Activated T-cell treated with anti-CD3 and anti-CD28 coated beads, Interleukin-2, amount 50 U/mL, for 24 hours (primary cell): ENCODE results near the gene TENT4A.
"Not testable (repeated sequence)": the region's sequence is repeated elsewhere in the genome, so short reads cannot be mapped to it uniquely, and the experiment has no call there.

Experiments
- DNase-seq: peaks from one replicate; pipeline ENCODE4 v3.0.0-alpha.2; 2020
- H3K27ac Mint-ChIP-seq: 2 replicates; pipeline ENCODE4 v1.8.0; 2020; ENCODE audit warnings: mild to moderate bottlenecking, mixed read lengths
- H3K27me3 Mint-ChIP-seq: 2 replicates; pipeline ENCODE4 v1.8.0; 2020; ENCODE audit warnings: mixed read lengths
- H3K36me3 Mint-ChIP-seq: 2 replicates; pipeline ENCODE4 v1.8.0; 2020; ENCODE audit warnings: low read depth, mixed read lengths
- H3K4me1 Mint-ChIP-seq: 2 replicates; pipeline ENCODE4 v1.8.0; 2020; ENCODE audit warnings: low read depth, mixed read lengths
- H3K4me3 Mint-ChIP-seq: 2 replicates; pipeline ENCODE4 v1.8.0; 2020; ENCODE audit warnings: mild to moderate bottlenecking, moderate library complexity, mixed read lengths
- H3K9me3 Mint-ChIP-seq: 2 replicates; pipeline ENCODE4 v1.8.0; 2020; ENCODE audit warnings: mixed read lengths

TENT4A gene

GRCh38 chr5:6713274-6714225, at the start of gene TENT4A:
Gene TENT4A (plus strand): TSS chr5:6713432. CDS start chr5:6713984, 552 bp downstream.
- no peaks in the 10 kb centered on the region for H3K27me3 Mint-ChIP-seq
- peaks cover 46% of the 10 kb centered on the region for H3K4me1 Mint-ChIP-seq

GRCh38 chr5:6666762-6667161, 46.5 kb upstream of the TENT4A start:
- Mint-ChIP-seq H3K27me3 (no peaks in the 10 kb centered on the region), H3K4me3 (no peak overlapping the region), H3K36me3 (peaks cover 48% of the 10 kb centered on the region), H3K9me3 (peaks cover 3% of the 10 kb centered on the region), H3K27ac (no peak overlapping the region), H3K4me1 (no peaks in the 10 kb centered on the region)
- no peak for DNase-seq

More at GRCh38 chr5:6713274-6714225, at the start of gene TENT4A:
- Mint-ChIP-seq H3K4me3 (peak within 1 kb of the TSS; percentile 86), H3K27ac (peak within 1 kb of the TSS; percentile 97), H3K9me3 (no peaks in the 10 kb centered on the region), H3K36me3 (peaks cover 39% of the 10 kb centered on the region)
- DNase-seq: no peak

GRCh38 chr5:6667648-6668047, 45.6 kb upstream of the TENT4A start:
- peaks cover 44% of the 10 kb centered on the region for H3K36me3 Mint-ChIP-seq
- no peak for DNase-seq
- no peak overlapping the region for H3K27ac Mint-ChIP-seq
- peaks cover 3% of the 10 kb centered on the region for H3K9me3 Mint-ChIP-seq
- H3K4me1 Mint-ChIP-seq: no peaks in the 10 kb centered on the region
- no peak overlapping the region for H3K4me3 Mint-ChIP-seq
- no peaks in the 10 kb centered on the region for H3K27me3 Mint-ChIP-seq

GRCh38 chr5:6668717-6669116, 44.5 kb upstream of the TENT4A start:
- H3K36me3 Mint-ChIP-seq: peaks cover 42% of the 10 kb centered on the region
- H3K9me3 Mint-ChIP-seq, H3K4me1 Mint-ChIP-seq, H3K27me3 Mint-ChIP-seq, DNase-seq, H3K4me3 Mint-ChIP-seq, H3K27ac Mint-ChIP-seq: not testable (repeated sequence)

GRCh38 chr5:6673031-6673430, 40.2 kb upstream of the TENT4A start:
- Mint-ChIP-seq H3K4me1 (no peaks in the 10 kb centered on the region), H3K27ac (no peak overlapping the region), H3K9me3 (peaks cover 3% of the 10 kb centered on the region), H3K4me3 (no peak overlapping the region), H3K36me3 (peaks cover 31% of the 10 kb centered on the region), H3K27me3 (no peaks in the 10 kb centered on the region)
- DNase-seq: no peak

- Mint-ChIP-seq H3K36me3 (peaks cover 23% of the 10 kb centered on the region), H3K9me3 (peaks cover 3% of the 10 kb centered on the region), H3K27me3 (no peaks in the 10 kb centered on the region), H3K4me1 (no peaks in the 10 kb centered on the region), H3K4me3 (no peak overlapping the region), H3K27ac (no peak overlapping the region)
- DNase-seq: no peak
These were observed 39.3 kb upstream of the TENT4A start for GRCh38 chr5:6673963-6674362.

GRCh38 chr5:6674421-6674820, 38.8 kb upstream of the TENT4A start:
- no peaks in the 10 kb centered on the region for H3K27me3 Mint-ChIP-seq
- H3K4me3 Mint-ChIP-seq: no peak overlapping the region
- no peak overlapping the region for H3K27ac Mint-ChIP-seq
- H3K36me3 Mint-ChIP-seq: peaks cover 20% of the 10 kb centered on the region
- H3K9me3 Mint-ChIP-seq: peaks cover 3% of the 10 kb centered on the region
- no peak for DNase-seq
- H3K4me1 Mint-ChIP-seq: no peaks in the 10 kb centered on the region

GRCh38 chr5:6674886-6675285, 38.3 kb upstream of the TENT4A start:
- DNase-seq: no peak
- Mint-ChIP-seq H3K27ac (no peak overlapping the region), H3K4me3 (no peak overlapping the region), H3K4me1 (no peaks in the 10 kb centered on the region), H3K27me3 (peaks cover 2% of the 10 kb centered on the region), H3K9me3 (peaks cover 3% of the 10 kb centered on the region), H3K36me3 (peaks cover 15% of the 10 kb centered on the region)

- H3K27me3 Mint-ChIP-seq: peaks cover 8% of the 10 kb centered on the region
- H3K4me1 Mint-ChIP-seq: no peaks in the 10 kb centered on the region
- no peak overlapping the region for H3K4me3 Mint-ChIP-seq
- no peak overlapping the region for H3K27ac Mint-ChIP-seq
- no peak for DNase-seq
- no peaks in the 10 kb centered on the region for H3K9me3 Mint-ChIP-seq
- peaks cover 5% of the 10 kb centered on the region for H3K36me3 Mint-ChIP-seq
These were observed 37.3 kb upstream of the TENT4A start for GRCh38 chr5:6675784-6676491.

- Mint-ChIP-seq H3K27ac (no peak overlapping the region), H3K4me3 (no peak overlapping the region), H3K36me3 (no peaks in the 10 kb centered on the region), H3K4me1 (no peaks in the 10 kb centered on the region), H3K27me3 (peaks cover 14% of the 10 kb centered on the region), H3K9me3 (no peaks in the 10 kb centered on the region)
- DNase-seq: no peak
These were observed 36.5 kb upstream of the TENT4A start for GRCh38 chr5:6676702-6677101.

- Mint-ChIP-seq H3K4me1 (no peaks in the 10 kb centered on the region), H3K27ac (no peak overlapping the region), H3K9me3 (no peaks in the 10 kb centered on the region), H3K36me3 (no peaks in the 10 kb centered on the region), H3K4me3 (no peak overlapping the region), H3K27me3 (peaks cover 19% of the 10 kb centered on the region)
- no peak for DNase-seq
These were observed 34.8 kb upstream of the TENT4A start for GRCh38 chr5:6678385-6678784.

- Mint-ChIP-seq H3K27me3 (peaks cover 43% of the 10 kb centered on the region), H3K4me3 (no peak overlapping the region), H3K4me1 (no peaks in the 10 kb centered on the region), H3K36me3 (no peaks in the 10 kb centered on the region), H3K9me3 (no peaks in the 10 kb centered on the region), H3K27ac (no peak overlapping the region)
- no peak for DNase-seq
These were observed 32.3 kb upstream of the TENT4A start for GRCh38 chr5:6680922-6681321.

GRCh38 chr5:6681682-6682081, 31.6 kb upstream of the TENT4A start:
- no peak overlapping the region for H3K27ac Mint-ChIP-seq
- no peak for DNase-seq
- no peaks in the 10 kb centered on the region for H3K9me3 Mint-ChIP-seq
- peaks cover 51% of the 10 kb centered on the region for H3K27me3 Mint-ChIP-seq
- no peaks in the 10 kb centered on the region for H3K36me3 Mint-ChIP-seq
- H3K4me3 Mint-ChIP-seq: no peak overlapping the region
- peaks cover 2% of the 10 kb centered on the region for H3K4me1 Mint-ChIP-seq

GRCh38 chr5:6682239-6682638, 31.0 kb upstream of the TENT4A start:
- H3K36me3 Mint-ChIP-seq: no peaks in the 10 kb centered on the region
- H3K9me3 Mint-ChIP-seq: no peaks in the 10 kb centered on the region
- no peak for DNase-seq
- H3K27me3 Mint-ChIP-seq: peaks cover 54% of the 10 kb centered on the region
- peaks cover 6% of the 10 kb centered on the region for H3K4me1 Mint-ChIP-seq
- H3K4me3 Mint-ChIP-seq: no peak overlapping the region
- no peak overlapping the region for H3K27ac Mint-ChIP-seq

GRCh38 chr5:6683241-6683640, 30.0 kb upstream of the TENT4A start:
- no peak overlapping the region for H3K4me3 Mint-ChIP-seq
- no peaks in the 10 kb centered on the region for H3K9me3 Mint-ChIP-seq
- peaks cover 62% of the 10 kb centered on the region for H3K27me3 Mint-ChIP-seq
- peaks cover 9% of the 10 kb centered on the region for H3K4me1 Mint-ChIP-seq
- no peaks in the 10 kb centered on the region for H3K36me3 Mint-ChIP-seq
- no peak overlapping the region for H3K27ac Mint-ChIP-seq
- no peak for DNase-seq
